ACC112 (cell line): Measurements from ENCODE around the gene NOP10.

ENCODE experiments used
- H2AFZ ChIP-seq: fragments of 200-600 bp; sonication (generic); one replicate; pipeline ENCODE4 v1.6.0; 2017; ENCODE audit warnings: antibody characterized with exemption, low read length; ENCODE audit not compliant: unreplicated experiment
- H3K27ac ChIP-seq: fragments of 200-600 bp; sonication (generic); 2 replicates; pipeline ENCODE4 v1.5.1; 2014; ENCODE audit warnings: low read depth, mild to moderate bottlenecking, antibody characterized with exemption, low read length, moderate library complexity
- H3K27me3 ChIP-seq: fragments of 200-600 bp; sonication (generic); 2 replicates; pipeline ENCODE4 v1.6.1; 2014; ENCODE audit warnings: mild to moderate bottlenecking, antibody characterized with exemption, low read length, moderate library complexity, mixed read lengths; ENCODE audit not compliant: insufficient read depth
- H3K36me3 ChIP-seq: fragments of 200-600 bp; sonication (generic); 2 replicates; pipeline ENCODE4 v1.6.1; 2016; ENCODE audit warnings: mild to moderate bottlenecking, antibody characterized with exemption, low read length, moderate library complexity, mixed read lengths; ENCODE audit not compliant: insufficient read depth
- H3K4me1 ChIP-seq: fragments of 200-600 bp; sonication (generic); one replicate; pipeline ENCODE4 v1.6.1; 2016; ENCODE audit warnings: low read length, mixed read lengths; ENCODE audit not compliant: insufficient read depth, unreplicated experiment, control insufficient read depth
- H3K4me3 ChIP-seq: fragments of 200-600 bp; sonication (generic); 2 replicates; pipeline ENCODE4 v1.5.1; 2014; ENCODE audit warnings: mild to moderate bottlenecking, low read depth, low read length
- H3K79me2 ChIP-seq: fragments of 200-600 bp; sonication (generic); one replicate; pipeline ENCODE4 v1.6.0; 2016; ENCODE audit warnings: low read length; ENCODE audit not compliant: control insufficient read depth, unreplicated experiment, insufficient read depth

The NOP10 gene

DNA sequence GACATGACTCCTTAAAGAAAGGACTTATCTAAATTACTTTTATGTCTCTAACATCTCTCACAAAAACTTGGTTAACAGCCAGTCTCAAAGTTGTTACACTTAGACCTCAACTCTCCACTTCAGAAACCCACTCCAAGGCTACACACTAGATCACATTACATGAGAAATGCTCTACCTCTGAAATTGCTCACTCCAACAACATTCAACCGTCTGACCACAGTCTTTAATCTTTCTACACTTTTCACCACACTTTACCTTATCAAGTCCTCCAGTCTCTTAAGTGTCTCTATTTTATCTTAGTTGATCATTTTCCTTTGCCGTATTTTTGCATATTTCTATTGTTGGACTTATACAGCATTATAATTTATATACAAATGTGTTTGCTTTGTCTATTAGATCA is 11.1 kb downstream of the NOP10 start:
- Histone ChIP-seq H3K4me3 (no peak overlapping the region), H2AFZ (no peak overlapping the region), H3K4me1 (peaks cover 29% of the 10 kb centered on the region), H3K36me3 (no peaks in the 10 kb centered on the region), H3K79me2 (peaks cover 20% of the 10 kb centered on the region), H3K27me3 (no peaks in the 10 kb centered on the region), H3K27ac (no peak overlapping the region)

DNA sequence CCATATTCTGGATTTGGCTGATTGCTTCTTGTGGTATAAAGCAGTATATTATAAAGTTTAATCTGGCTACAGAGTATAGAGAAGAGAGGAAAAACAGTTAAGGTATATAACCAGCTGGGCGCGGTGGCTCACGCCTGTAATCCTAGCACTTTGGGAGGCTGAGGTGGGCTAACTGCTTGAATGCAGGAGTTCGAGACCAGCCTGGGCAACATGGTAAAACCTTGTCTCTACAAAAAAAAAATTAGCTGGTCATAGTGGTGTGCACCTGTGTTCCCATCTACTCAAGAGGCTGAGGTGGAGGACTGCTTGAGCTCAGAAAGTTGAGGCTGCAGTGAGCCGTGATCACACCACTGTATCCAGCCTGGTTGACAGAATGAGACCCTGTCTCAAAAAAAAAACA is 12.7 kb downstream of the NOP10 start:
- Histone ChIP-seq H3K79me2 (peaks cover 14% of the 10 kb centered on the region), H3K27me3 (no peaks in the 10 kb centered on the region), H2AFZ (no peak overlapping the region), H3K36me3 (no peaks in the 10 kb centered on the region), H3K4me1 (peaks cover 14% of the 10 kb centered on the region), H3K27ac (no peak overlapping the region), H3K4me3 (no peak overlapping the region)

DNA sequence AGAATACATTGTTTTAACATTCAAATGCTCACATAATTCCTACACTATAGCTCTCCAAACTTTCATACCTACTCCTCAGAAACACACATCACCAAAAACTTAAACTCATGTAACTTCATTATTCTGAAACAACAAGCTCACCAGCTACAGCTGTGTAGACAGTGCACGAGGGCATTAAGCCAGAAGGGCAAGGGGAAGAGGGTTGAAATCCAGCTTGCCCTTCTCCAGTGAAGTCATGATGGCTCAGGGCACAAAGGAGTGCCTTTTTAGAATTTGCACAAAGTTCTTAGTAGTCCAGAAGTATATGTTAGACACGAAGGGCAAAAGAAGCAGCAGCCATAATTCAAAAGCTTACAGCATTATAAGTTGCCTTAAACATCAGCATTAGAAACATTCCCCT is 13.9 kb downstream of the NOP10 start:
- Histone ChIP-seq H3K27me3 (no peaks in the 10 kb centered on the region), H2AFZ (no peak overlapping the region), H3K4me3 (no peak overlapping the region), H3K79me2 (peaks cover 8% of the 10 kb centered on the region), H3K27ac (no peak overlapping the region), H3K4me1 (peaks cover 4% of the 10 kb centered on the region), H3K36me3 (no peaks in the 10 kb centered on the region)

GRCh38 chr15:34327906-34328305 is 15.0 kb downstream of the NOP10 start:
- Histone ChIP-seq H2AFZ (no peak overlapping the region), H3K27me3 (no peaks in the 10 kb centered on the region), H3K4me3 (no peak overlapping the region), H3K27ac (no peak overlapping the region), H3K4me1 (no peaks in the 10 kb centered on the region), H3K79me2 (peaks cover 11% of the 10 kb centered on the region), H3K36me3 (no peaks in the 10 kb centered on the region)

GRCh38 chr15:34325368-34325767 is 17.6 kb downstream of the NOP10 start:
- no peaks in the 10 kb centered on the region for H3K36me3 ChIP-seq
- no peaks in the 10 kb centered on the region for H3K27me3 ChIP-seq
- H3K4me1 ChIP-seq = no peaks in the 10 kb centered on the region
- H2AFZ ChIP-seq = no peak overlapping the region
- H3K4me3 ChIP-seq = no peak overlapping the region
- no peak overlapping the region for H3K27ac ChIP-seq
- peaks cover 8% of the 10 kb centered on the region for H3K79me2 ChIP-seq

- Histone ChIP-seq H3K27me3 (no peaks in the 10 kb centered on the region), H2AFZ (no peak overlapping the region), H3K4me1 (no peaks in the 10 kb centered on the region), H3K4me3 (no peak overlapping the region), H3K27ac (no peak overlapping the region), H3K79me2 (peaks cover 8% of the 10 kb centered on the region), H3K36me3 (no peaks in the 10 kb centered on the region)
Observed at GRCh38 chr15:34324933-34325332, 18.0 kb downstream of the NOP10 start.

DNA sequence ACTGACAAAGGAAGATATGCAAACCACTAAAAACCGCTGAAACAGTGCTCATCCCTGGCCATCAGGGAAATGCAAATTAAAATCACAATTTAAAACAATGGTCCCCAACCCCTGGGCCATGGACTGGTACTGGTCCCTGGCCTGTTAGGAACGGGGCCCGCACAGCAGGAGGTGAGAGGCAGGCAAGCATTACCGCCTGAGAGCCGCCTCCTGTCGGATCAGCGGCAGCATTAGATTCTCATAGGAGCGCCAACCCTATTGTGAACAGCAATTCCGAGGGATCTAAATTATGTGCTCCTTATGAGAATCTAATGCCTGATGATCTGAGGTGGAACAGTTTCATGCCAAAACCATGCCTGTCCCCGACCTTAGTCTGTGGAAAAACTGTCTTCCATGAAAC is 19.7 kb downstream of the NOP10 start:
- Histone ChIP-seq H3K27me3 (no peaks in the 10 kb centered on the region), H3K36me3 (no peaks in the 10 kb centered on the region), H2AFZ (no peak overlapping the region), H3K4me3 (no peak overlapping the region), H3K27ac (no peak overlapping the region), H3K4me1 (peaks cover 3% of the 10 kb centered on the region), H3K79me2 (peaks cover 8% of the 10 kb centered on the region)

DNA sequence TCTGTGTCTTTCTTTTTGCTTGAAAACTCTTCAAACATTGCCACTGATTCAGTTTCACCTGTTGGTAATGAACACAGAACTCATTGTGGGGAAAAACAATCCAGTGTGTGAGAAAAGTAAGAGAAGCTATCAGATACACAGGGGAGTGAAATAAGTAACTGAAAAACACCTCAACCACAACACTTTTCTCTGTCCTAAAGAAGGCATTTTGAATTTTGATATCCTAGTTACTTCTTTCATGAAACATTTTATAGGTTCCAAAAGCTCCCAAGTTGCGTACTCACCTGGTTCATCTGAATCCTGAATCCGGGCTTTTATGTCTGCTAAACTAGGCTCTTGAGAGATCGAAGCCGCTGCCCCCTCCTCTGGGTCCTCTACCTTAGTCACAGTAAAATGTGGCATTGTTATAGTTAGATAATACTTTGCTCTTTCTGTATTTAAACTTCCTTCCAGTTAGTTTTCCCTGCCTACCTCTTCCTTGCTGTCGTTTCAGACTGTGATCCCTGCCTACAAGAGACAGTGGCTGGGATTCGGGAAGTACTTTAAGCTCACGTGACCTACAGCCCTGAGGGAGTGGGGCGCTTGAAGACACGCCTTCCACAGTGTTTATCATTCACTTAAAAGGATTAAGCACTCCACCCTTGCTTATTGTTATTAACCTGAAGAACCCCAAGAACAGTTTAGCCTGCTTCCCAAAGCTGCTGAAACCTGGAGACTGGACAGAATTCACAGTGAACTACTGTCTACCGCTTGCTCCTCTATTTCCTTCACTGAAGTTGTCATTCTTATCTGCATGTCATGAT is 24.5 kb downstream of the NOP10 start:
- Histone ChIP-seq H3K4me1 (peaks cover 14% of the 10 kb centered on the region), H3K79me2 (peaks cover 12% of the 10 kb centered on the region), H3K27ac (no peak overlapping the region), H3K4me3 (peak overlapping the region; percentile 73), H3K27me3 (no peaks in the 10 kb centered on the region), H2AFZ (peak overlapping the region; percentile 82), H3K36me3 (no peaks in the 10 kb centered on the region)

- Histone ChIP-seq H2AFZ (no peak overlapping the region), H3K4me1 (peaks cover 14% of the 10 kb centered on the region), H3K27me3 (no peaks in the 10 kb centered on the region), H3K27ac (no peak overlapping the region), H3K4me3 (no peak overlapping the region), H3K36me3 (no peaks in the 10 kb centered on the region), H3K79me2 (peaks cover 12% of the 10 kb centered on the region)
Observed at GRCh38 chr15:34314491-34315490, 28.1 kb downstream of the NOP10 start.

GRCh38 chr15:34311563-34311962 is 31.4 kb downstream of the NOP10 start:
- Histone ChIP-seq H2AFZ (no peak overlapping the region), H3K27ac (no peak overlapping the region), H3K4me1 (peaks cover 6% of the 10 kb centered on the region), H3K36me3 (no peaks in the 10 kb centered on the region), H3K79me2 (peaks cover 5% of the 10 kb centered on the region), H3K4me3 (no peak overlapping the region), H3K27me3 (no peaks in the 10 kb centered on the region)
